Endothelial cell of umbilical vein (primary cell): ENCODE measurements around the gene HMGN5. TPM values are rescaled to one million over a fixed set of nuclear protein-coding genes. Genes with fewer than 3 reads are reported as not detected.

Experiments
- BruUV-seq: library from RNA; stranded (reverse); fragments of 400-500 nt; replicated peaks from 2 replicates; lab custom pipeline; 2021; lab: Mats Ljungman, UMichigan
- CTCF ChIA-PET: fragments of 300-600, 350-600 bp; sonication (Branson Sonifier 250); formaldehyde crosslinking; loops from one replicate; lab custom pipeline; 2021; ENCODE audit warnings: antibody characterized with exemption, inconsistent platforms; lab: Charles Lee
- POLR2A ChIA-PET: fragments of 300-600, 350-600 bp; sonication (Branson Sonifier 250); formaldehyde crosslinking; loops from one replicate; lab custom pipeline; 2021; ENCODE audit warnings: antibody characterized with exemption, inconsistent platforms; lab: Charles Lee
- DNase-seq: peaks from one replicate; pipeline ENCODE4 v3.0.0-alpha.2; 2011; ENCODE audit warnings: low read depth, low spot score
- FAIRE-seq: peaks from 2 replicates; lab custom pipeline; 2011; peaks lifted over from hg19 to GRCh38; lab: Jason Lieb, UNC
- H2AFZ ChIP-seq: 2 replicates; pipeline ENCODE4 v1.6.0; 2012; ENCODE audit warnings: low read depth, low read length, control low read depth, inconsistent platforms
- H3K27ac ChIP-seq: 2 replicates; pipeline ENCODE4 v1.5.1; 2011; ENCODE audit warnings: low read depth, mild to moderate bottlenecking, control low read depth, low read length, moderate library complexity; ENCODE audit not compliant: insufficient read depth
- H3K27me3 ChIP-seq, 2 experiments: 2 replicates each; pipeline versions ENCODE4 v1.6.0 to v1.6.1; 2011; ENCODE audit warnings: low read length in 2 of 2, mixed read lengths in 1 of 2; ENCODE audit not compliant: control insufficient read depth in 2 of 2, insufficient read depth in 2 of 2
- H3K36me3 ChIP-seq, 2 experiments: 2 replicates in 1 of 2; 3 replicates in 1 of 2; pipeline ENCODE4 v1.5.1; 2011; ENCODE audit warnings: low read length in 2 of 2, mild to moderate bottlenecking in 1 of 2, moderate library complexity in 1 of 2; ENCODE audit not compliant: control insufficient read depth in 2 of 2, insufficient read depth in 2 of 2; ENCODE audit errors: extremely low read depth in 1 of 2
- H3K4me1 ChIP-seq: 3 replicates; pipeline ENCODE4 v1.5.1; 2011; ENCODE audit warnings: mild to moderate bottlenecking, low read length; ENCODE audit not compliant: control insufficient read depth, insufficient read depth; ENCODE audit errors: extremely low read depth
- H3K4me2 ChIP-seq: 2 replicates; pipeline ENCODE4 v1.6.1; 2011; ENCODE audit warnings: low read length, control low read depth, mixed read lengths; ENCODE audit not compliant: insufficient read depth
- H3K4me3 ChIP-seq, 3 experiments: fragments of 200-600 bp in 1 of 3; sonication (generic), shearing (Covaris generic) in 1 of 3; replicated peaks in 1 of 3; 2 replicates each; pipeline ENCODE4 v1.5.1; 2011 to 2016; ENCODE audit warnings: control low read depth in 3 of 3, low read length in 3 of 3, mild to moderate bottlenecking in 2 of 3, inconsistent platforms in 1 of 3, low read depth in 1 of 3, moderate library complexity in 1 of 3; ENCODE audit not compliant: insufficient read depth in 1 of 3
- H3K79me2 ChIP-seq: 2 replicates; pipeline ENCODE4 v1.6.0; 2012; ENCODE audit warnings: low read length, inconsistent platforms; ENCODE audit not compliant: control insufficient read depth, insufficient read depth
- H3K9ac ChIP-seq: replicated peaks from 2 replicates; pipeline ENCODE3; 2011; ENCODE audit warnings: low read length, control low read depth; ENCODE audit not compliant: insufficient read depth; ENCODE audit errors: extremely low read depth
- H3K9me1 ChIP-seq: replicated peaks from 3 replicates; pipeline ENCODE4 v1.6.0; 2011; ENCODE audit warnings: mild to moderate bottlenecking, low read length; ENCODE audit not compliant: control insufficient read depth, insufficient read depth; ENCODE audit errors: extremely low read depth
- H3K9me3 ChIP-seq: replicated peaks from 2 replicates; pipeline ENCODE4 v1.5.1; 2012; ENCODE audit warnings: low read length, inconsistent platforms; ENCODE audit not compliant: control insufficient read depth, insufficient read depth
- H4K20me1 ChIP-seq: replicated peaks from 2 replicates; pipeline ENCODE3; 2011; ENCODE audit warnings: mild to moderate bottlenecking, low read length; ENCODE audit not compliant: control insufficient read depth, insufficient read depth; ENCODE audit errors: extremely low read depth
- CTCF ChIP-seq, 2 donors: IDR thresholded peaks; 1 replicate in 1 of 2; 2 replicates in 1 of 2; pipeline ENCODE4 v1.5.1; 2011; ENCODE audit warnings: low read length in 2 of 2, mild to moderate bottlenecking in 2 of 2, moderate library complexity in 2 of 2, control low read depth in 1 of 2, inconsistent platforms in 1 of 2, low read depth in 1 of 2; ENCODE audit not compliant: insufficient read depth in 1 of 2; ENCODE audit errors: extremely low read depth in 1 of 2
- EZH2 ChIP-seq: IDR thresholded peaks from 2 replicates; pipeline ENCODE4 v1.6.1; 2012; ENCODE audit warnings: borderline replicate concordance, low read depth, mild to moderate bottlenecking, moderate library complexity, low read length, inconsistent platforms; ENCODE audit not compliant: severe bottlenecking
- FOS ChIP-seq: IDR thresholded peaks from 2 replicates; pipeline ENCODE4 v1.6.1; 2011; ENCODE audit warnings: mild to moderate bottlenecking, low read length, moderate library complexity, borderline replicate concordance; ENCODE audit not compliant: insufficient read depth
- GATA2 ChIP-seq: IDR thresholded peaks from 2 replicates; pipeline ENCODE4 v1.7.0; 2011; ENCODE audit warnings: low read depth, mild to moderate bottlenecking, moderate library complexity, mixed read lengths, low read length; ENCODE audit not compliant: insufficient read length, insufficient read depth
- MYC ChIP-seq: IDR thresholded peaks from one replicate; pipeline ENCODE4 v1.6.1; 2011; ENCODE audit warnings: mild to moderate bottlenecking, low read depth, low read length
- POLR2A ChIP-seq: IDR thresholded peaks from 2 replicates; pipeline ENCODE4 v1.6.1; 2012; ENCODE audit warnings: low read depth, mild to moderate bottlenecking, control low read depth, low read length
- dilution Hi-C: fragments of 300-500 bp; cut with MboI; formaldehyde crosslinking; loops from one replicate; pipeline ENCODE4 v1.15.0; 2019; ENCODE audit warnings: low sequenced_read_pairs; ENCODE audit not compliant: extremely low pct_ligation_motif_present
- intact Hi-C: fragments of 100-400 bp; cut with micrococcal nuclease; formaldehyde crosslinking; loops from one replicate; pipeline ENCODE4 v1.10.0; 2022
- polyA plus RNA-seq, 4 experiments: library from polyadenylated mRNA; depleted of rRNA in 3 of 4; stranded (reverse) in 3 of 4; unstranded in 1 of 4; fragments of >200 nt; gene quantifications; 2 replicates each; pipeline versions ENCODE4 v1.2.1 to v1.2.3, GENCODE V29; 2011 to 2012; ENCODE audit warnings: missing spikeins in 1 of 4
- total RNA-seq: library from RNA; stranded (reverse); gene quantifications from 2 replicates; pipeline ENCODE4 v1.2.3, GENCODE V29; 2021

HMGN5 gene
- total and polyA plus RNA-seq, 2 donors (not counting 3 experiments of a cell fraction or from before 2014, with no cell fraction given): 0.95 to 6.1 TPM

- dilution Hi-C loops: no loop called here
- intact Hi-C loops: loop anchor here (1.0 to 2.0 kb wide), 2 partner anchors 82 to 311 kb away; partner anchors contain the start of gene SH3BGRL
- no peaks in the 10 kb centered on the region for H3K79me2 ChIP-seq
- TF ChIP-seq GATA2 (no peak), CTCF (IDR thresholded peaks at IDR 0.05; ENCODE audit: extremely low read depth in 1 of 2, insufficient read depth in 1 of 2, low read depth in 1 of 2, low read length in 2 of 2) (peak; percentile 40 to 43), MYC (no peak), FOS (no peak), EZH2 (no peak), POLR2A (no peak)
- DNase-seq: peak; percentile 64
- H3K27ac ChIP-seq: peak overlapping the region; percentile 12
- peaks cover 5% of the 10 kb centered on the region for H3K4me1 ChIP-seq
- peaks cover 2 to 12% of the 10 kb centered on the region in 2 experiments for H3K27me3 ChIP-seq
- no peaks in the 10 kb centered on the region for H4K20me1 ChIP-seq
- peak overlapping the region; percentile 92 for H2AFZ ChIP-seq
- H3K4me2 ChIP-seq: peak overlapping the region; percentile 94
- H3K9me3 ChIP-seq: no peaks in the 10 kb centered on the region
- peak overlapping the region; percentile 44 to 88 (median 48) for H3K4me3 ChIP-seq
- CTCF ChIA-PET: interaction anchor here (0.7 to 2.4 kb wide), 8 partner anchors 8 to 311 kb away, joined by 3 to 6 read pairs (median 4); partner anchors contain the start of genes BRWD3, HMGN5 and SH3BGRL
- POLR2A ChIA-PET: no interaction called here
- no TSS peak for BruUV-seq
- FAIRE-seq: peak; percentile 76
- no peaks in the 10 kb centered on the region for H3K9me1 ChIP-seq
- H3K36me3 ChIP-seq: no peaks in the 10 kb centered on the region
- H3K9ac ChIP-seq: peak overlapping the region; percentile 70
These were observed 80.8 kb downstream of the HMGN5 start for GRCh38 chrX:81120936-81121371.
